K562 treated with DMSO at 1 percent for 12 hours (cell line): ENCODE results near the gene THOC3. TPM values are rescaled to one million over a fixed set of nuclear protein-coding genes. Genes with fewer than 3 reads are reported as not detected.

Experiments
- total RNA-seq: library from RNA; unstranded; fragments of 300-600 nt; gene quantifications from 2 replicates; pipeline ENCODE4 v1.2.3, GENCODE V29; 2022; ENCODE audit not compliant: insufficient read depth

The THOC3 gene, protein sequence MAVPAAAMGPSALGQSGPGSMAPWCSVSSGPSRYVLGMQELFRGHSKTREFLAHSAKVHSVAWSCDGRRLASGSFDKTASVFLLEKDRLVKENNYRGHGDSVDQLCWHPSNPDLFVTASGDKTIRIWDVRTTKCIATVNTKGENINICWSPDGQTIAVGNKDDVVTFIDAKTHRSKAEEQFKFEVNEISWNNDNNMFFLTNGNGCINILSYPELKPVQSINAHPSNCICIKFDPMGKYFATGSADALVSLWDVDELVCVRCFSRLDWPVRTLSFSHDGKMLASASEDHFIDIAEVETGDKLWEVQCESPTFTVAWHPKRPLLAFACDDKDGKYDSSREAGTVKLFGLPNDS
- total RNA-seq, result 79.1 and 99.6 TPM in 2 replicates

GRCh38 chr5:175967471-175968372, at the start of gene THOC3:
TSS of gene THOC3 (minus strand) at chr5:175968315. CDS start at chr5:175968208, 107 bp downstream.

Other genes with a start within 250 kb of the THOC3 start
- gene CPLX2, start 96.7 kb downstream of the THOC3 start, total RNA-seq, result not detected in 2 replicates